Breast epithelium (tissue), 4 donors: ENCODE data around the gene NUP107. TPM values are rescaled to one million over a fixed set of nuclear protein-coding genes. Genes with fewer than 3 reads are reported as not detected.

Experiments
- DNase-seq, 2 donors: peaks; one replicate each; pipeline ENCODE4 v3.0.0-alpha.2; 2019; ENCODE audit warnings: low spot score in 2 of 2
- H3K27ac ChIP-seq, 2 donors: fragments of 200-600 bp; sonication (generic) in 1 of 2; one replicate each; pipeline ENCODE4 v1.5.1; 2016 to 2019; ENCODE audit warnings: mild to moderate bottlenecking in 1 of 2
- H3K27me3 ChIP-seq, 2 donors: fragments of 200-600 bp; sonication (generic) in 1 of 2; one replicate each; pipeline versions ENCODE4 v1.5.1 to v1.6.0; 2017 to 2019; ENCODE audit warnings: control low read depth in 1 of 2, mild to moderate bottlenecking in 1 of 2
- H3K36me3 ChIP-seq: fragments of 200-600 bp; one replicate; pipeline ENCODE4 v1.5.1; 2019
- H3K4me1 ChIP-seq, 2 donors: fragments of 200-600 bp; sonication (generic); one replicate each; pipeline ENCODE4 v1.5.1; 2016 to 2019; ENCODE audit warnings: control low read depth in 1 of 2
- H3K4me3 ChIP-seq, 3 donors: fragments of 200-600 bp; sonication (generic); 1 replicate in 2 of 3; 2 replicates in 1 of 3; pipeline ENCODE4 v1.5.1; 2016 to 2019; ENCODE audit warnings: mild to moderate bottlenecking in 3 of 3, moderate library complexity in 2 of 3
- H3K9me3 ChIP-seq, 2 donors: fragments of 200-600 bp; sonication (generic) in 1 of 2; one replicate each; pipeline ENCODE4 v1.5.1; 2016 to 2019; ENCODE audit warnings: control low read depth in 1 of 2
- POLR2A ChIP-seq: fragments of 450-650 bp; IDR thresholded peaks from one replicate; pipeline ENCODE4 v1.6.1; 2016; ENCODE audit warnings: antibody characterized with exemption, mild to moderate bottlenecking, moderate library complexity
- POLR2AphosphoS5 ChIP-seq, 3 donors: sonication (generic); formaldehyde crosslinking; IDR thresholded peaks; one replicate each; pipeline ENCODE4 v1.6.1; 2017; ENCODE audit warnings: antibody characterized with exemption in 3 of 3
- intact Hi-C: fragments of 100-400 bp; cut with DNase I; formaldehyde crosslinking; loops from one replicate; pipeline ENCODE4 v1.15.1; 2023; ENCODE audit warnings: low total_unique reads
- total RNA-seq, 3 donors: library from RNA; depleted of rRNA; stranded (reverse); fragments of >200 nt; gene quantifications; one replicate each; pipeline ENCODE4 v1.1.0, GENCODE V29; 2016
- TF ChIP-seq, protein P1 (sequence below), 3 donors: fragments of 450-650 bp; IDR thresholded peaks; one replicate each; pipeline ENCODE4 v1.5.1; 2016 to 2017; ENCODE audit warnings: antibody characterized with exemption in 3 of 3, mild to moderate bottlenecking in 3 of 3, moderate library complexity in 3 of 3

The NUP107 gene
- total RNA-seq, 3 donors from 2014 or later: 44.6 to 62.6 (median 58.7) TPM

DNA sequence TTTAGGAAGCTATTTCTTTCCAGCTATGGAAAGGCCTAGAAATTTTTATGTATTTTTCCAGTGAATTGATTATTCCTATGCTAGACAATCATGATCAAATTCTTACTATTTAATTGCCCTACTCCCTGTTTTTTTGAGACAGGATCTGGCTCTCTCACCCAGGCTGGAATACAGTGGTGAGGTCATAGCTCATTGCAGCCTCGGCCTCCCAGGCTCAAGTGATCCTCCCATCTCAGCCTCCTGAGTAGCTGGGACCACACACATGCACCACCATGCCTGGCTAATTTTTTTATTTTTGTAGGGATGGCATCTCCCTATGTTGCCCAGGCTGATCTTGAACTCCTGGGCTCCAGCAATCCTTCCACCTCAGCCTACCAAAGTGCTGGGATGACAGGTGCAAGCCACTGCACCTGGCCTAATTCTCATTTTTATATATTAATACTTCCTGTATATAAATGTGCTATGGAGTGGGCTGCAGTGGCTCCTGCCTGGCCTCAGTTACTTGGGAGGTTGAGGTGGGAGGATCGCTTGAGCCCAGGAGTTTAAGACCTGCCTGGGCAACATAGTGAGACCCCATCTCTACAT, 105.2 kb downstream of the NUP107 start:
- TF ChIP-seq POLR2A: no peak
- Histone ChIP-seq H3K9me3 (no peaks in the 10 kb centered on the region), H3K4me1 (no peaks in the 10 kb centered on the region), H3K27ac (no peak overlapping the region), H3K4me3 (no peak overlapping the region), H3K27me3 (no peaks in the 10 kb centered on the region), H3K36me3 (no peaks in the 10 kb centered on the region)
- DNase-seq: no peak
- intact Hi-C loops: loop anchor here (10.0 kb wide), 1 partner anchor 1807 kb away; no protein-coding TSS in a partner anchor

DNA sequence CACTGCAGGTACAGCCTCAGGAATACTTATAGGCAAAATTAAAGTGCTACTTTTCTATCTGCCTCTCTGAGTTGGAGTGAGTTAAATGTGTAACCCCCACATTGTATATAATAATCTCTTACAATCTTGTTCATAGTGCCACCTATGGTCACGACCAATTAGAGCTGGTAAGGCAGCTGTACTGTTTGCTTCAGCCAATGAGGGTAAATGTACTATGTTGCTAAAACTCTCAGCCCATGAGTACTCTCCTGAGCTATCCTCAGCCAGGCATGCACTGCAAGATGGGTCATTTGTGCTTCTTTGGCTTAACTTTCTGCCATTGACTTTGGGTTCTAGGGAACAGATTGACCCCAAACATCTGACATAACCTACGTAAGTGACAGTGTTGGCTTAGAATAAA, 106.2 kb downstream of the NUP107 start:
- Histone ChIP-seq H3K4me3 (no peak overlapping the region), H3K27ac (peak overlapping the region in 1 of 2 donors; percentile 40), H3K4me1 (no peaks in the 10 kb centered on the region), H3K9me3 (no peaks in the 10 kb centered on the region), H3K27me3 (no peaks in the 10 kb centered on the region), H3K36me3 (no peaks in the 10 kb centered on the region)
- TF ChIP-seq POLR2AphosphoS5 (IDR thresholded peaks at IDR 0.05) (no peak), POLR2A (no peak)
- TF ChIP-seq, protein P1, sequence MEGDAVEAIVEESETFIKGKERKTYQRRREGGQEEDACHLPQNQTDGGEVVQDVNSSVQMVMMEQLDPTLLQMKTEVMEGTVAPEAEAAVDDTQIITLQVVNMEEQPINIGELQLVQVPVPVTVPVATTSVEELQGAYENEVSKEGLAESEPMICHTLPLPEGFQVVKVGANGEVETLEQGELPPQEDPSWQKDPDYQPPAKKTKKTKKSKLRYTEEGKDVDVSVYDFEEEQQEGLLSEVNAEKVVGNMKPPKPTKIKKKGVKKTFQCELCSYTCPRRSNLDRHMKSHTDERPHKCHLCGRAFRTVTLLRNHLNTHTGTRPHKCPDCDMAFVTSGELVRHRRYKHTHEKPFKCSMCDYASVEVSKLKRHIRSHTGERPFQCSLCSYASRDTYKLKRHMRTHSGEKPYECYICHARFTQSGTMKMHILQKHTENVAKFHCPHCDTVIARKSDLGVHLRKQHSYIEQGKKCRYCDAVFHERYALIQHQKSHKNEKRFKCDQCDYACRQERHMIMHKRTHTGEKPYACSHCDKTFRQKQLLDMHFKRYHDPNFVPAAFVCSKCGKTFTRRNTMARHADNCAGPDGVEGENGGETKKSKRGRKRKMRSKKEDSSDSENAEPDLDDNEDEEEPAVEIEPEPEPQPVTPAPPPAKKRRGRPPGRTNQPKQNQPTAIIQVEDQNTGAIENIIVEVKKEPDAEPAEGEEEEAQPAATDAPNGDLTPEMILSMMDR (IDR thresholded peaks at IDR 0.05): no peak
- DNase-seq: no peak
- intact Hi-C loops: loop anchor here (10.0 kb wide), 1 partner anchor 1808 kb away; no protein-coding TSS in a partner anchor

DNA sequence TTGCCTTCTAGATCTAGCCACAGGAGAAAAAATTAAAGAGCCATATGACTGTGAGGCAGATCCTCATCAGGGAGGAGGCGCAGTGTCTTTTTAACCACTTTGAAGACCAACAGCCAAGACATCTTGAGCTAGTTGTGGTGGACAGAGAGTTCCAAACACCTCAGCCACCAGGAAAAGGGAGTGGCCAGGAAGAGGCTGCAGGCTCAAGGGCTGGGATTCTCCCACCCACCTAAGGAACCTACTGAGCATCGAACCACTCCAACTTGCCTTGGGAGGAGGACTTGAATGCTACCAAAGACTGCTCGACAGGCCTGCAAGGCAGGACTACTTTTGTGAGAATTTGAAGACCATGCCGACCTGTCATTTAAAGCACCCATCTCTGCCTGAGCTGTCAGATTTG, 106.7 kb downstream of the NUP107 start:
- H3K27ac ChIP-seq: peak overlapping the region in 1 of 2 donors; percentile 40
- no peak overlapping the region for H3K4me3 ChIP-seq
- intact Hi-C loops: loop anchor here (10.0 kb wide), 1 partner anchor 1809 kb away; no protein-coding TSS in a partner anchor
- TF ChIP-seq POLR2AphosphoS5 (IDR thresholded peaks at IDR 0.05): no peak
- no peak for TF ChIP-seq POLR2A
- TF ChIP-seq, protein P1 (IDR thresholded peaks at IDR 0.05): no peak
- DNase-seq: no peak
- no peaks in the 10 kb centered on the region for H3K36me3 ChIP-seq
- H3K27me3 ChIP-seq: no peaks in the 10 kb centered on the region
- no peaks in the 10 kb centered on the region for H3K9me3 ChIP-seq
- no peaks in the 10 kb centered on the region for H3K4me1 ChIP-seq

DNA sequence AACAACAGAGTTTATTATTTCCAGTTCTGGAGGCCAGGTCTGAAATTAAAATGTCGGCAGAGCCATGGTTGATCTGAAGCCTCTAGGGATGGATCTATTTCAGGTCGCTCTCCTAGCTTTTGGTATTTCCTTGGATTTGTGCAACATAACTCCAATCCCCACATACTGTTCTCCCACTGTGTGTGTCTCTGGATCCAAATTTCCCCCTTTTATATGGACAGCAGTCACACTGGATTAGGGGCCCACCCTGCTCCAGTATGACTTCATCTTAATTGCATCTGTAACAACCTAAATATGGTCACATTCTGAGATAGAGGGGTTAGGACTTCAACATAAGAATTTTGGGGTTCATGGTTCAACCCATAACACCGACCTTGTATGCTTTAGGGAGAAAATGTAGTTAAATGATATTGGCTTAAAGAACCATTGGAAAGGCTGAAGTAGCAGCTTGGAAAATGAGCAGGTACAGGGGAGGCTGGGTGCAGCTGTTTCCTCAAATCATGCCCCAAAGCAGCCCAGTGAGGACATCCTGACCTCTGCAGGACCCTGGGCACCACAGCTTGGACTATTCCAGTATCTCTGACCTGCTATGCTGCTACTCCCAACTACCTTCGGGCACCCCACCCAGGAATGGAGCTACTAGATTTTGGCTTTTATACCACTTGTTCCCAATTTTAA, 107.3 kb downstream of the NUP107 start:
- intact Hi-C loops: loop anchor here (10.0 kb wide), 1 partner anchor 1809 kb away; no protein-coding TSS in a partner anchor
- H3K36me3 ChIP-seq: no peaks in the 10 kb centered on the region
- TF ChIP-seq, protein P1 (IDR thresholded peaks at IDR 0.05): no peak
- TF ChIP-seq POLR2AphosphoS5 (IDR thresholded peaks at IDR 0.05): no peak
- TF ChIP-seq POLR2A: no peak
- DNase-seq: no peak
- no peaks in the 10 kb centered on the region for H3K9me3 ChIP-seq
- H3K4me1 ChIP-seq: no peaks in the 10 kb centered on the region
- peak overlapping the region in 1 of 2 donors; percentile 40 for H3K27ac ChIP-seq
- no peak overlapping the region for H3K4me3 ChIP-seq
- no peaks in the 10 kb centered on the region for H3K27me3 ChIP-seq

DNA sequence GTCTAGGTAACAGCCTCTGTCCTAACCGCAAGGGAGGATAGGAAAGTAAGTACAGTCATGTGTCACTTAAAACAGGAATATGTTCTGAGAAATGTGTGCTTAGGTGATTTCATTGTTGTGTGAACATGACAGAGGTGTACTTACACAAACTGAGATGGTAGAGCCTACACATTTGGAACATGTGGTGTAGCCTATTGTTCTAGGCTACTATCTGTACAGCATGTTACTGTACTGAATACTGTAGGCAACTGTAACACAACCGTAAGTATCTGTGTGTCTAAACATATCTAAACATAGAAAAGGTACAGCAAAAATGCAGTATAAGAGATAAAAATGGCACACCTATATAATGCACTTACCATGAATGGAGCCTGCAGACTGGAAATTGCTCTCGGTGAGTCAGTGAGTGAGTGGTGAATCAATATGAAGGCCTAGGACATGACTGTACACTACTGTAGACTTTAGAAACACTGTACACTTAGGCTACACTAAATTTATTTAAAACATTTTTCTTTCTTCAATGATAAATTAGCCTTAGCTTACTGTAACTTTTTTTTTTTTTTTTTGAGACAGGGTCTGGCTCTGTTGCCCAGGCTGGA, 108.0 kb downstream of the NUP107 start:
- Histone ChIP-seq H3K4me1 (no peaks in the 10 kb centered on the region), H3K4me3 (no peak overlapping the region), H3K27ac (no peak overlapping the region), H3K9me3 (no peaks in the 10 kb centered on the region), H3K27me3 (no peaks in the 10 kb centered on the region), H3K36me3 (no peaks in the 10 kb centered on the region)
- TF ChIP-seq POLR2AphosphoS5 (IDR thresholded peaks at IDR 0.05) (no peak), POLR2A (no peak)
- TF ChIP-seq, protein P1 (IDR thresholded peaks at IDR 0.05): no peak
- intact Hi-C loops: loop anchor here (10.0 kb wide), 1 partner anchor 1810 kb away; no protein-coding TSS in a partner anchor
- DNase-seq: no peak

Other genes starting within 250 kb of the NUP107 start
- gene RAP1B, start 76.1 kb upstream of the NUP107 start, total RNA-seq: 100 to 1,000 TPM; 176 to 198 (median 186) TPM
- gene SLC35E3, start 59.2 kb downstream of the NUP107 start, total RNA-seq: 10 to 100 TPM in 2 of 3 donors, 1 to 10 TPM in 1; 5.8 to 12.1 (median 10.5) TPM
- gene MDM2, start 121.2 kb downstream of the NUP107 start, total RNA-seq: 10 to 100 TPM; 69.4 to 73.3 (median 71.8) TPM
- gene CPM, start 246.2 kb downstream of the NUP107 start, total RNA-seq: 1,000 to 10,000 TPM in 1 of 3 donors, 10 to 100 TPM in 2; 63.4 to 1,281 (median 78.3) TPM